BJ (cell line): ENCODE data around the gene SMIM45.

Source experiments
- CTCF ChIA-PET: fragments of 350-600 bp; formaldehyde crosslinking; extraction: SDS; loops from one replicate; lab custom pipeline; 2021; ENCODE audit warnings: antibody characterized with exemption, inconsistent platforms; lab: Yijun Ruan, JAX
- POLR2A ChIA-PET: fragments of 300-600 bp; sonication (Branson Sonifier 250); formaldehyde crosslinking; extraction: SDS; loops from one replicate; lab custom pipeline; 2021; ENCODE audit warnings: antibody characterized with exemption; lab: Charles Lee
- DNase-seq: peaks from one replicate; pipeline ENCODE4 v3.0.0-alpha.2; 2011; ENCODE audit warnings: low read depth
- H3K27me3 ChIP-seq: 2 replicates; pipeline ENCODE4 v1.6.0; 2011; ENCODE audit warnings: low read length; ENCODE audit not compliant: control insufficient read depth, insufficient read depth
- H3K36me3 ChIP-seq: 2 replicates; pipeline ENCODE4 v1.5.1; 2011; ENCODE audit warnings: low read length; ENCODE audit not compliant: control insufficient read depth, insufficient read depth
- H3K4me3 ChIP-seq: 2 replicates; pipeline ENCODE4 v1.5.1; 2011; ENCODE audit warnings: low read depth, mild to moderate bottlenecking, control low read depth, low read length
- TF ChIP-seq, protein P1 (sequence below): IDR thresholded peaks from 2 replicates; pipeline ENCODE4 v1.5.1; 2011; ENCODE audit warnings: low read depth, mild to moderate bottlenecking, control low read depth, inconsistent platforms, low read length, moderate library complexity; ENCODE audit not compliant: insufficient read depth

Gene SMIM45

GRCh38 chr22:41989246-41989645, 37.3 kb downstream of the SMIM45 start:
- DNase-seq: no peak
- TF ChIP-seq, protein P1, sequence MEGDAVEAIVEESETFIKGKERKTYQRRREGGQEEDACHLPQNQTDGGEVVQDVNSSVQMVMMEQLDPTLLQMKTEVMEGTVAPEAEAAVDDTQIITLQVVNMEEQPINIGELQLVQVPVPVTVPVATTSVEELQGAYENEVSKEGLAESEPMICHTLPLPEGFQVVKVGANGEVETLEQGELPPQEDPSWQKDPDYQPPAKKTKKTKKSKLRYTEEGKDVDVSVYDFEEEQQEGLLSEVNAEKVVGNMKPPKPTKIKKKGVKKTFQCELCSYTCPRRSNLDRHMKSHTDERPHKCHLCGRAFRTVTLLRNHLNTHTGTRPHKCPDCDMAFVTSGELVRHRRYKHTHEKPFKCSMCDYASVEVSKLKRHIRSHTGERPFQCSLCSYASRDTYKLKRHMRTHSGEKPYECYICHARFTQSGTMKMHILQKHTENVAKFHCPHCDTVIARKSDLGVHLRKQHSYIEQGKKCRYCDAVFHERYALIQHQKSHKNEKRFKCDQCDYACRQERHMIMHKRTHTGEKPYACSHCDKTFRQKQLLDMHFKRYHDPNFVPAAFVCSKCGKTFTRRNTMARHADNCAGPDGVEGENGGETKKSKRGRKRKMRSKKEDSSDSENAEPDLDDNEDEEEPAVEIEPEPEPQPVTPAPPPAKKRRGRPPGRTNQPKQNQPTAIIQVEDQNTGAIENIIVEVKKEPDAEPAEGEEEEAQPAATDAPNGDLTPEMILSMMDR: no peak
- ChIA-PET CTCF (no interaction called here), POLR2A (no interaction called here)
- peaks cover 9% of the 10 kb centered on the region for H3K27me3 ChIP-seq
- H3K4me3 ChIP-seq: no peak overlapping the region
- H3K36me3 ChIP-seq: no peaks in the 10 kb centered on the region

DNA sequence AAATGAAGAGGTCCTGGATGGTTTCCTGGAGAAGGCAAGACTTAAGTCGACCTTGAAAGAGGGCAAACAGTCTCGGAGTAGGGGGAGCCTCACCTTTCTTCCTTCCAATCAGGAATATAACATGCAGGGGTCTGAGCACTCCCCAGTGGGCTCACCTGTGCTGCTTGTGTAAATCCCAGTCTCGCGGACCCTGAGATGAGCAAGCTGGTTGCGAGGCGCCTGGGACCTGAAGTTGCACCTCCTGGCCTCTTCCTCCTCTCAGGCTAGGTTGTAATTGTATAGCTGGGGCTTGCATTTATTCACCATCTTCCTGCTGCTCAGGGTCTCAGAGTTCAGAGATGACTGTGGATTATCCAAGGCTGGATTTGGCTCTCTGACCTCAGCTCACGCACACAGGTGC, 39.2 kb downstream of the SMIM45 start:
- no peak for DNase-seq
- ChIA-PET POLR2A (no interaction called here), CTCF (interaction anchor here (1.2 kb wide), 1 partner anchor 8 kb away, joined by 3 read pairs; no protein-coding TSS in a partner anchor)
- no peak overlapping the region for H3K4me3 ChIP-seq
- H3K27me3 ChIP-seq: peaks cover 9% of the 10 kb centered on the region
- TF ChIP-seq, protein P1: no peak
- H3K36me3 ChIP-seq: no peaks in the 10 kb centered on the region

- ChIA-PET POLR2A (no interaction called here), CTCF (interaction anchor here (1.4 kb wide), 1 partner anchor 26 kb away, joined by 4 read pairs; no protein-coding TSS in a partner anchor)
- no peak for DNase-seq
- H3K27me3 ChIP-seq: peaks cover 10% of the 10 kb centered on the region
- TF ChIP-seq, protein P1: no peak
- H3K36me3 ChIP-seq: no peaks in the 10 kb centered on the region
- no peak overlapping the region for H3K4me3 ChIP-seq
Observed at GRCh38 chr22:41992496-41992895, 40.5 kb downstream of the SMIM45 start.

- POLR2A ChIA-PET: no interaction called here
- TF ChIP-seq, protein P1: no peak
- H3K36me3 ChIP-seq: no peaks in the 10 kb centered on the region
- peaks cover 6% of the 10 kb centered on the region for H3K27me3 ChIP-seq
- no peak overlapping the region for H3K4me3 ChIP-seq
- CTCF ChIA-PET: no interaction called here
- DNase-seq: no peak
Observed at GRCh38 chr22:41995211-41995610, 43.3 kb downstream of the SMIM45 start.

- no peak overlapping the region for H3K4me3 ChIP-seq
- peaks cover 4% of the 10 kb centered on the region for H3K27me3 ChIP-seq
- TF ChIP-seq, protein P1: no peak
- H3K36me3 ChIP-seq: no peaks in the 10 kb centered on the region
- CTCF ChIA-PET: no interaction called here
- POLR2A ChIA-PET: no interaction called here
- DNase-seq: no peak
Observed at GRCh38 chr22:41996826-41997225, 44.9 kb downstream of the SMIM45 start.
